ENCODE results near the gene SLC16A1.
"Not testable (repeated sequence)": the region's sequence is repeated elsewhere in the genome, so short reads cannot be mapped to it uniquely, and the experiment has no call there.

The SLC16A1 gene

DNA sequence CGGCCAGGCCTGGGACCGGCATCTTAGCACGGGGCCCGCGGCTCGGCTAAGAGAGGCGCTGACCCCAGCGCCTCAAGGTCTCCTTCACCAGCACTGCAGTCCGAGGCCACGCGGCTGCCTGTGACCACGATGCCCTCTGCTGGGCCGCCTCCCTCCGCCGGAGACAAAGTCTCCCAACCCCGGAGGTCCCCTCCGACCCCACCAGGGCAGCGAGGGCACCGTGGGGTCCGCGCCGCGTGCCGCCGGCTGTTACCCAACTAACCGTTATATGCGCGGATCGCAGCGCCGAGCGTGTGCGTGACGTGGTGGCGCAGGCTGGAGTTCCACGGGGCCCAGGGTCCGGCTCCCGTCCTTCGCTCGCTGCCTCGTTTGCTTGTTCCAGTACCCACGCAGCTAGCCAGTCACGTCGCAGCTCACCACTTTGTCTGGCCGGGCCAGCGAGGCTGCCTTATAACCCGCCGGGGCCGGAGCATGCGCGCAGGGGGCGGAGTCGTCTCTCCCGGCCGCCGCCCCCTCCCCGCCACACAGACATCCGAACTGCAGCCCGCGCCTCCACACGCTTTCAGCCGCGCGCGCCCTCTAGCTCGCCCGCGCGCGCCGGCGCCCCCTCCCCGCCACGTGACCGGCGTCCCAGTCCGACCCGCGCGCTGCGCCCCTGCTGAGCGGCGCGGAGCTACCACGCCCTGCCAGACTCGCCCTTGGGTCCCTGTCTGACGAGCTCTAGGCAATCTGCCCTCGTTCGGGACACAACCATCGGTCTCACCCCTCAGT is at the start of gene SLC16A1:
Gene SLC16A1 (minus strand): TSS at position 424 of the 771 bp plus-strand sequence. CDS start 26,888 bp downstream, outside the sequence.
- peak; percentile 79 to 85 for DNase-seq (ENCODE audit: low read depth in 2 of 2)

DNA sequence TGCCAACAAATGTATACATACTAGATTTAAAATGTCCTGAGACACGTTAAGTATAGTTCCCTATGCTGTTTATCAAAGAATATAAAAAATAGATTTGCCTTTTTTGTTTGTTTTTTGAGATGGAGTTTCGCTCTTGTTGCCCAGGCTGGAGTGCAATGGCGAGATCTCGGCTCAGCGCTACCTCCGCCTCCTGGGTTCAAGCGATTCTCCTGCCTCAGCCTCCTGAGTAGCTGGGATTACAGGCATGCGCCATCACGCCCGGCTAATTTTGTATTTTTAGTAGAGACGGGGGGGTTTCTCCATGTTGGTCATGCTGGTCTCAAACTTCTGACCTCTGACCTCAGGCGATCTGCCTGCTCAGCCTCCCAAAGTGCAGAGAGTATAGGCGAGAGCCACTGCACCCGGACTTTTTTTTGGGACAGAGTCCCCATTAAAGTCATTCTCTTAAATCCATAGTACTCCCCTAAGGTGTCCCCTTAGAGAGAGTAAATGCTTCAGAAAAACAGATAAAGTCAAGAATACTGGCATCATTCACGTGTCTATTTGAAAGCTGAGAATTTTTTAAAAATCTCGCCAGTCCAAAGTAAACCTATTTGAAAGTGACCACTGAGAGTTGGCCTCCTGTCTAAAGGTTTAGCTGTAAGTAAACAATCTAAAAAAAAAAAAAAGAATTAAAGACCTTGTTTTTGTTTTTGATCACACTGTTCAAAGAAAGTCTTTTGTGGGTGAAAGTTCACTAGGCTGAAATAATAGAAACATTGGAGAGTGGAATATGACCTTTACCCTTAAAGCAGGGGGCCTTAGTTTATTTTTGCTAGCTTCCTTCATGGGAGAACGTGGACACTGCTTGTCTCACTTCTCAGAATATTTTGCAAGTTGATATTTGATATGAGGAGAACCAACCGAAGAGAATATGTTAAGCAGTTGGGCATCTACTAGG is 48.0 kb upstream of the SLC16A1 start:
- no peak for DNase-seq (ENCODE audit: low read depth in 2 of 2)

GRCh38 chr1:113002297-113002696 is 46.3 kb upstream of the SLC16A1 start:
- DNase-seq (ENCODE audit: low read depth in 2 of 2) = no peak

GRCh38 chr1:112998592-112999235 is 42.7 kb upstream of the SLC16A1 start:
- DNase-seq (ENCODE audit: low read depth in 2 of 2) = peak; percentile 25 to 29

DNA sequence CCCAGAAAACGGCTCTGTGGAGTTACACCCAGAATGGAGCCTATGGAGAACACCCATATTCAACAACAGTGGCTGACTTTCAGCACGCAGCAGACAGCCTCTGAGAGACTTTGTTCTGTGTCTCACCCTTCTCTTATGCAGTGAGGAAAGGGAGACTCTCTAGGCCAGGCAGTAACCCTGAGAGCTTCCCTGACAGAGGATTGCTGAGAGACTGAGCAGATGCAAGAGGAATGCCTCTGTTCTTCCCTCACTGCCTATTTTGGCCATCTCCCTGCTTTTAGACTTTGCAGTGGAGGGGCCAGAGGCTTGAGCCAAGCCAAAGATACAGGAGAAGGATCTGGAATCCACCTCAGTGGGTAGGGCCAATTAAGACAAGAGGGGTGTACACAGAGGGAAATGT is 41.8 kb upstream of the SLC16A1 start:
- no peak for DNase-seq (ENCODE audit: low read depth in 2 of 2)

- DNase-seq (ENCODE audit: low read depth in 2 of 2) = no peak
Observed at GRCh38 chr1:112995890-112996289, 39.9 kb upstream of the SLC16A1 start.

DNA sequence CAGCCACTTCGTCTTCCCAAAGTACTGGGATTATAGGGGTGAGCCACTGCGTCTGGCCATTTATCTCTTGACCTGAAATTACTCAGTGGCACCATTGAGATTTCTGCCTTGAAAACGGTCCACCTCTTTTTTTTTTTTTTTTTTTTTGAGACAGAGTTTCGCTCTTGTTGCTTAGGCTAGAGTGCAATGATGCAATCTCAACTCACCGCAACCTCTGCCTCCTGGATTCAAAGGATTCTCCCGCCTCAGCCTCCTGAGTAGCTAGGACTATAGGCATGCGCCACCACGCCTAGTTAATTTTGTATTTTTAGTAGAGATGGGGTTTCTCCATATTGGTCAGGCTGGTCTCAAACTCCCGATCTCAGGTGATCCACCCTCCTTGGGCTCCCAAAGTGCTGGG is 39.0 kb upstream of the SLC16A1 start:
- DNase-seq (ENCODE audit: low read depth in 2 of 2) = not testable (repeated sequence)

GRCh38 chr1:112992780-112993179 is 36.8 kb upstream of the SLC16A1 start:
- DNase-seq (ENCODE audit: low read depth in 2 of 2) = no peak

DNA sequence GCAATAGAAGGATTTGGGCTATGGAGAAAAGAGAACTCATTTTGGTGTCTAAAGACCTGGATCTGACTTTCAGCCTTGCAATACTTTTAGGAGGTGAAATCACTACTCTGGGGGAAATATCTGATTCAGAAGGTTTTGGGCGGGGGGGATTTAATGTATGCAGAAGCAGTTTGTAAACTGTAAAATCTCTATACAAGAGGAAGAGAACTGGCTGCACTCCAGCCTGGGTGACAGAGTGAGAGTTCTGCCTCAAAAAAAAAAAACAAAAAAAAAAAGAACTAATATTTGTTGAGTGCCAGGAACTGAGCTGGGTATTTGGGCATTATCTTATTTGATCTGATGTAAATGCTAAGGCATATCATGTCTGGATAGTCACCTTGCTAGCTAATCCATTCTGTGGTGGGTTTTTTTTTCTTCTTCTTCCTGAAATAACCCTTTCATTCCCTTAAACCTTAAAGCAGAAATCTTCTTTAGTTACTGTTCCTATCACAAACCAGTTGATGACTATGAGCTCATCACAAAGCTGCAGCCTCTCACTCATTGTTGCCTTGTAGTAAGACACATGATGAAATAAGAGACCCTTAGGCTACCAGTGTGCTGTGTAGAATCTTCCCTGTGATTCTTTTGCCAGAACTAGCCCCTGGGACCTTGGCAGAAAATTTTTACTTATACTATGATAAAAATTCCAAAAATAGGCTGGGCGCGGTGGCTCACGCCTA is 35.6 kb upstream of the SLC16A1 start:
- no peak for DNase-seq (ENCODE audit: low read depth in 2 of 2)

DNA sequence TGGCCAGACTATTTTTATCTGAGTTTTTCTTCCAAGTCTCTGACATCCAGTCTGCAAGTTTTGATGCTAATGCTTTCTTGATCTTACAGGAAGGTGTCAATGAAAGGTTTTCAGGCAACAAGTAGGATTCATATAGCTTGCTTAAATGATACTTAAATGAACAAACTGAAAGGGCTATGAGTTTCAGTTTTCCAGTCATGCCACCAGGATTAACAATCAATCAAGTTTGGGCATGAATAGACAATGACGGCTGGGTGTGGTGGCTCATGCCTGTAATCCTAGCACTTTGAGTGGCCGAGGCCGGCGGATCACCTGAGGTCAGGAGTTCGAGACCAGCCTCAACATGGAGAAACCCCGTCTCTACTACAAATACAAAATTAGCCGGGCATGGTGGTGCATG is 34.3 kb upstream of the SLC16A1 start:
- no peak for DNase-seq (ENCODE audit: low read depth in 2 of 2)

DNA sequence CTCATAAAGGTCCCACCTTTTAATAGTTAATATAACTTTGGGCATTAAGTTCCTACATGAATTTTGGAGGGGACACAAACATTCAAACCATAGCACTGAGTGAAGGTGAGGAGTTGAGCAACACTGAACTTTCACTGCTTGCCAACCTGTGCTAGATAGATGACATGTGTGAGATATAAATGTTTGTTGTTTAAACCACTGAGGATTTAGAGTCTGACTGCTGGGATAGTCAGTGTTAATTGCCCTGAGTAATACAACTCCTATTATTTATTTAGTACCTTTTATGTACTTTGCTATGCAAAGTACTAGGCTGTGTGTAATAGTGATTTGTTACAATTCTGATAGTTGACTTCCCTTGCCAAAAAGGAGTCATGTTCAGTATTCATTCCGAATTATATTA is 32.4 kb upstream of the SLC16A1 start:
- no peak for DNase-seq (ENCODE audit: low read depth in 2 of 2)

- DNase-seq (ENCODE audit: low read depth in 2 of 2) = no peak
Observed at GRCh38 chr1:112985123-112985522, 29.1 kb upstream of the SLC16A1 start.

- DNase-seq (ENCODE audit: low read depth in 2 of 2) = no peak
Observed at GRCh38 chr1:112983537-112984131, 27.6 kb upstream of the SLC16A1 start.

- DNase-seq (ENCODE audit: low read depth in 2 of 2) = no peak
Observed at GRCh38 chr1:112982853-112983536, 27.0 kb upstream of the SLC16A1 start.

GRCh38 chr1:112982328-112982727 is 26.3 kb upstream of the SLC16A1 start:
- DNase-seq (ENCODE audit: low read depth in 2 of 2) = no peak

- not testable (repeated sequence) for DNase-seq (ENCODE audit: low read depth in 2 of 2)
Observed at GRCh38 chr1:112981834-112982233, 25.8 kb upstream of the SLC16A1 start.

- no peak for DNase-seq (ENCODE audit: low read depth in 2 of 2)
Observed at GRCh38 chr1:112981426-112981825, 25.4 kb upstream of the SLC16A1 start.

DNA sequence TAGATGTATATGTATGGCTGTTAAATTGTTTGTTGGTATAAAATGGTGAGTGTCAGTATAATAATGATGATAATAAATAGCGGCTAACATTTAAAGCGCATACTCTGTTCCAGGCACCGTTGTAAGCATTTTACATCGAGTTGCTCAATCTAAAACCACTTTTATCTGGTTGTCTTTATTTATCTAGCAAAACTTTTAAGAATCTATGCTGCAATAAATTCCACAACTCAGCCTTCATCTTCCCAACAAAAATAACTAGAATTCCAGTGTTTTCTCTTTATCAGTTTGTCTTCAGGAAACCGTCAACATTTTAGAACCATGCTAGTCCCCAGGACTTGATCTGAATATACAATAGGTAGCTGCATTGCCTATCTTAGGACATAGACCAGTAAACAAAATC is 19.3 kb upstream of the SLC16A1 start:
- no peak for DNase-seq (ENCODE audit: low read depth in 2 of 2)

DNA sequence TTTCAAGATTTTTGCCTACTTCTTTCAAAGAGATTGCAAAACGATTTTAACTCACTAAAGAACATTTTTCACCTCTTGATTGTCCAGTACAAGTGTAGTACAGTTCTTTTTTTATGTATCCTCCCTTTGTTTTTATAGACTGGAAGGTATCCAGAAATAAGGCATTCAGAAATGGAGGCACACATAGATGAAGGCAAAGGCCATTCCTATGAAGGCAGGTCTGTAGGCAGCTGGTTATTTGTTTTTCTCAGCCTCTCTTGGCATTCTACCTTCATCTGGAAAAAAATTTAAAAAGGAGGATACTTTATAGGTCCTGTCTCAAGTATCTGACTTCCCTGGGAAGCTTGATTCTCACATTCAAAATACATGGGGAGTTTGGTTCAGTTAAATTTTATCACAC is 18.6 kb upstream of the SLC16A1 start:
- DNase-seq (ENCODE audit: low read depth in 2 of 2) = no peak

- no peak for DNase-seq (ENCODE audit: low read depth in 2 of 2)
Observed at GRCh38 chr1:112973788-112974187, 17.8 kb upstream of the SLC16A1 start.

DNA sequence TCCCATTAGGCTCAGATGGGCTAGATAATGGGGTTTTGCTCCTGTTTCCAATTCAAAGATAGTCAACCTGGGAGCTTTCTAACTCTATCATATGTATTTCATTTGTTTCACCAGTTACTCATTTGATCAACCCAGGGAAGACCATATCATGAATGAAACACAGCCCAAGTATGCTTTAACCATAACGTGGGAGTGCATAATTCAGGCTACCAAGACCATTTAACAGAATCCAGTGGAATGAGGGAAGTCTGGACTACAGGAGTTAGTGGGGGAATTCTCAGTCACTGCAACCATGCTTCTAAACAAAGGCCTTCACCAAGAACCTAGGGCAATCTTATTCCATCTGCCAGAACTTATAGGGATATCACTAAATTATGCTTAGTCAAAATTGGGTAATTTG is 15.0 kb upstream of the SLC16A1 start:
- no peak for DNase-seq (ENCODE audit: low read depth in 2 of 2)

Data from fibroblast of skin of left biceps (primary cell).